ENCODE results near the gene TRIM62.

DNA sequence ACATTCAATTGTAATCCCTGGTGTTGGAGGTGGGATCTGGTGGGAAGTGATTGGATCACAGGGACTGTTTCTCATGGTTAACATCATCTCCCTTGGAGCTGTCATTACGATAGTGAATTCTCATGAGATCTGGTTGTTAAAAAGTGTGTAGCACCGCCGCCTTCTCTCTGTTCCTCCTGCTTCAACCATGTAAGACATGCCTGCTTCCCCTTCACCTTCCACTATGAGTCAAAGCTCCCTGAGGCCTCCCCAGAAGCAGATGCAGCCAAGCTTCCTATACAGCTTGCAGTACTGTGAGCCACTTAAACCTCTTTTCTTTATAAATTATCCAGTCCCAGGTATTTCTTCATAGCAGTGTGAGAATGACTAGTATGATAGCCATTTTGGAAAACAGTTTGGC lies 30.1 kb upstream of the TRIM62 start:
- TF ChIP-seq CTCF (IDR thresholded peaks at IDR 0.05), result no peak
- no peak for TF ChIP-seq EP300 (IDR thresholded peaks at IDR 0.05; ENCODE audit: low read depth)
- TF ChIP-seq POLR2A (IDR thresholded peaks at IDR 0.05), result no peak
